Measurements from ENCODE around the gene IL5.

- TF ChIP-seq EZH2 (IDR thresholded peaks at IDR 0.05; ENCODE audit: low read length, unreplicated experiment) (no peak), EZH2phosphoT487 (IDR thresholded peaks at IDR 0.05; ENCODE audit: borderline replicate concordance, low read length) (no peak)
- TF ChIP-seq, protein P1, sequence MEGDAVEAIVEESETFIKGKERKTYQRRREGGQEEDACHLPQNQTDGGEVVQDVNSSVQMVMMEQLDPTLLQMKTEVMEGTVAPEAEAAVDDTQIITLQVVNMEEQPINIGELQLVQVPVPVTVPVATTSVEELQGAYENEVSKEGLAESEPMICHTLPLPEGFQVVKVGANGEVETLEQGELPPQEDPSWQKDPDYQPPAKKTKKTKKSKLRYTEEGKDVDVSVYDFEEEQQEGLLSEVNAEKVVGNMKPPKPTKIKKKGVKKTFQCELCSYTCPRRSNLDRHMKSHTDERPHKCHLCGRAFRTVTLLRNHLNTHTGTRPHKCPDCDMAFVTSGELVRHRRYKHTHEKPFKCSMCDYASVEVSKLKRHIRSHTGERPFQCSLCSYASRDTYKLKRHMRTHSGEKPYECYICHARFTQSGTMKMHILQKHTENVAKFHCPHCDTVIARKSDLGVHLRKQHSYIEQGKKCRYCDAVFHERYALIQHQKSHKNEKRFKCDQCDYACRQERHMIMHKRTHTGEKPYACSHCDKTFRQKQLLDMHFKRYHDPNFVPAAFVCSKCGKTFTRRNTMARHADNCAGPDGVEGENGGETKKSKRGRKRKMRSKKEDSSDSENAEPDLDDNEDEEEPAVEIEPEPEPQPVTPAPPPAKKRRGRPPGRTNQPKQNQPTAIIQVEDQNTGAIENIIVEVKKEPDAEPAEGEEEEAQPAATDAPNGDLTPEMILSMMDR (conservative IDR thresholded peaks at IDR 0.05; ENCODE audit: low read depth, low read length) = no peak
These were observed 3.2 kb downstream of the IL5 start for GRCh38 chr5:132540149-132540548.
